ENCODE data around the gene SPAG9. TPM values are rescaled to one million over a fixed set of nuclear protein-coding genes. Genes with fewer than 3 reads are reported as not detected.
"Not testable (repeated sequence)": the region's sequence is repeated elsewhere in the genome, so short reads cannot be mapped to it uniquely, and the experiment has no call there.

The SPAG9 gene
- total RNA-seq, 2 donors from 2014 or later: 54.7 to 115 TPM

DNA sequence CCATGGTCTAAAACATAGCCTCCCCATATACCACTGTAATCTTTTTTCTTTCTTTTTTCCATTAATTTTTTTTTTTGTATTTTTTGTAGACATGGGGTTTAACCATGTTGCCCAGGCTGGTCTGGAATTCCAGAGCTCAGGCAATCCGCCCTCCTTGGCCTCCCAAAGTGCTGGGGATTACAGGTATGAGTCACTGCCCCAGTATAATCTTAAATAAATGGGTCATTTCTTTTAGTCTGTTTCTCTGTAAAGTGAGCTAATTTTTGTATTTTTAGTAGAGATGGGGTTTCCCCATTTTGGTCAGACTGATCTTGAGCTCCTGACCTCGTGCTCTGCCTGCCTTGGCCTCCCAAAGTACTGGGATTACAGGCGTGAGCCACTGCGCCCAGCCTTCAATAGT lies 27.0 kb upstream of the SPAG9 start:
- ATAC-seq (peak; percentile 29 to 70), DNase-seq (ENCODE audit: low spot score in 2 of 2) (no peak)
- Mint-ChIP-seq H3K36me3 (no peaks in the 10 kb centered on the region), H3K27ac (peak overlapping the region; percentile 39 to 85), H3K9me3 (no peaks in the 10 kb centered on the region)

DNA sequence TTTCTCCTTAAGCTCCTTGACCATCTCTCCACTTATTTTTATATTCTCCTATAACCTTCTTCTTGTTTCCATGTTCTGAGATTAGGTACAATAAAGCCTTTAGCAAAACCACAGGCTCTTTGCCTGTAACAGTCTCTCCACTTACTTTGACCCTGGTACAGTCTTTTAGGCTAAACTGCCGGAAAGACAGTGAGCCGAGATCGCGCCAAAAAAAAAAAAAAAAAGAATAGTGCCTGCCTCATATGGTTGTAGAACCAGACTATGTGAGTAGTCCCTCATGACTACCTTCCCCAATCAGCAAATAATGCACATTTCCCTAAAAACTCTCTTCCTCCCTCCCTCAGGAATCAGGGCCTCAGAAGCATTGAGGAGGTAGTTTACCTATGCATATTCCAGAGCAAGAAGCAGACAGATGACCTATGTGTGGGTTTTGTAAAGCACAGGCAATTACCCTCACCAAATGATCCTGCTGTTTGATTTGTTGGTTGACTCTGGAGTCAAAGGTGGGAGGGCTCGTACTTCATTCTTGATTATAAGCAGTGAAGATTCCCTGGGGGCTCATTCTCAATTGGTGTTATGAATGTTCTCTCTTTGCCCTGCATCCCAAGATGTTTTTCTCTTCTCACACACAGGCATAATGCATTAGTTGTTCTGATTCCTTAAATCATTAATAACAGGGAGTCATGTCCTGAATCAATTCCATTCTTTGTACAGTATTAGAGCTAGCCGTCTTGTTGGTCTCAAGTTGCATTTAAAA lies 23.8 kb upstream of the SPAG9 start:
- DNase-seq (ENCODE audit: low spot score in 2 of 2) (no peak), ATAC-seq (no peak)
- Mint-ChIP-seq H3K9me3 (no peaks in the 10 kb centered on the region), H3K36me3 (no peaks in the 10 kb centered on the region), H3K27ac (no peak overlapping the region)

DNA sequence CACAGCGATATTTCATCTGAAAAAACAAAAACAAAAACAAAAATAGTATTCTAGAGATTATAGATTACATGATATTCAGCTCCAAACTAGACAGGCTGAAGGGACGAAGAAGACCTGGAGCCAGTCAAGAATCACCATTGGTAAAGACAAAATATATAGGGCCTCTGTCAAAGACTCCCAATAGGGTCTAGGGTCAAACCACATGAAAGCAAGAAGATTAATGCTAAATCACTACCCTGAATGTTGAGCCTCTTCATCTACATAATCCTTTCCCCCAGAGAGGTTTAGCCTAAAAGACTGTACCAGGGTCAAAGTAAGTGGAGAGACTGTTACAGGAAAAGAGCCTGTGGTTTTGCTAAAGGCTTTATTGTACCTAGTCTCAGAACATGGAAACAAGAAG lies 21.9 kb upstream of the SPAG9 start:
- no peaks in the 10 kb centered on the region for H3K36me3 Mint-ChIP-seq
- no peak for DNase-seq (ENCODE audit: low spot score in 2 of 2)
- ATAC-seq: no peak
- no peaks in the 10 kb centered on the region for H3K9me3 Mint-ChIP-seq
- no peak overlapping the region for H3K27ac Mint-ChIP-seq

DNA sequence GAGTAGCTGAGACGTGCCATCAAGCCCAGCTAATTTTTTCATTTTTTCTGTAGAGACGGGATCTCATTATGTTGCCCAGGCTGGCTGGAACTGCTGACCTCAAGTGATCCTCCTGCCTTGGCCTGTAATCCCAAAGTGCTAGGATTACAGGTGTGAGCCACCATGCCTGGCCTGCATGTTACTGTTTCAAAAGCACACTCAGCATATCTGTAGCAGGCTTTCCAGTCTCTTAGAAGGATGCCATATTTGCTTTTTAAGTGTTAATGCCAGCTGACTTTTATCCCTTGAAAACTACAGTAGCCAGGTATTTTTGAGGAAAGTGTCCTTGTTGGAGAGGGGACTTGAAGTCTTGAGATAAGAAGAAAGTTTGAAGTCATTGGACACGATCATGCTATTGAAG lies 15.3 kb upstream of the SPAG9 start:
- no peaks in the 10 kb centered on the region for H3K36me3 Mint-ChIP-seq
- DNase-seq (ENCODE audit: low spot score in 2 of 2): no peak
- no peak for ATAC-seq
- no peak overlapping the region for H3K27ac Mint-ChIP-seq
- no peaks in the 10 kb centered on the region for H3K9me3 Mint-ChIP-seq

DNA sequence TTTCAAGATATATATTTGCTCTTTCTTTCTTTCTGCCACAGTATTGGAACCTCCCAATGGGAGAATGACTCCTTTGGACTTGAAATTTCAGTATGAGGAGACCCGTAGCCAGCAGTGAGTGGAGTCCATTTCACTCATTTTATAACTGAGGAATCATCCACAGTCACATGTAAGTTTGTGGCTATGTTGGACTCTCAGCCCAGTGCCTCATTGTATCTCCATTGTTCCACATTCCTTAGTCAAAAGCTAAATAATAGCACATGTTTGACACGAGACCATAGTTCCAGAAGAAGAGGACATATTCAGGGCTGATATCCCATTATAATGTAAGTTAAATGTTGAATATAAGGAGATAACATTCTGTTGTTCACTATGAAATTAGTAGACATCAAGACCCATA lies 12.7 kb upstream of the SPAG9 start:
- Mint-ChIP-seq H3K36me3 (no peaks in the 10 kb centered on the region), H3K9me3 (no peaks in the 10 kb centered on the region), H3K27ac (no peak overlapping the region)
- DNase-seq (ENCODE audit: low spot score in 2 of 2) (no peak), ATAC-seq (peak in 1 of 2 donors; percentile 16)

GRCh38 chr17:51132964-51133319 lies 12.3 kb upstream of the SPAG9 start:
- Mint-ChIP-seq H3K36me3 (no peaks in the 10 kb centered on the region), H3K27ac (no peak overlapping the region), H3K9me3 (no peaks in the 10 kb centered on the region)
- ATAC-seq (peak; percentile 41 to 62), DNase-seq (ENCODE audit: low spot score in 2 of 2) (no peak)

DNA sequence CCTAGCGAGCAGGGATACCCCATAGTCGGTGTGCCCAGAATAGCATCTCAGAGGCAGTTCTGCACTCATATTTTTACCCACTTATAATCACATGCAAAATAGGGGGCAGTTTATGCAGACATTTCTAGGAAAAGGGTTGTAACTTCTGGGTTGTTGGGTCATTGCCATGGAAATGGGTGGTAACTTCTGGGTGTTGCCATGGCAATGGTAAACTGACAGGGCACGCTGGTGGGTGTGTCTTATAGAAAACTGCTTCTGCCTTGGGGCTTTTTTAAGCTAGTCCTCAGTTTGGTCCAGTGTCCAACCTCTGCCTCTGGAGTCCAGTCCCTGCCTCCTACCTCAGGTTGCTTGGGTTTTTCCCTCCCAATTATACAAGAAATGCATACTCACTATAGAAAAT lies 7.4 kb upstream of the SPAG9 start:
- peak overlapping the region in 1 of 2 donors; percentile 51 for H3K27ac Mint-ChIP-seq
- no peaks in the 10 kb centered on the region for H3K36me3 Mint-ChIP-seq

GRCh38 chr17:51124640-51125503 lies 4.2 kb upstream of the SPAG9 start:
- Mint-ChIP-seq H3K36me3 (peaks cover 0 to 4% of the 10 kb centered on the region in 2 donors), H3K9me3 (no peaks in the 10 kb centered on the region), H3K27ac (peak overlapping the region; percentile 42 to 67)
- DNase-seq (ENCODE audit: low spot score in 2 of 2): no peak
- no peak for ATAC-seq

More for the DNA sequence above, 7.4 kb upstream of the SPAG9 start:
- DNase-seq (ENCODE audit: low spot score in 2 of 2): no peak
- H3K9me3 Mint-ChIP-seq: no peaks in the 10 kb centered on the region
- peak; percentile 34 to 37 for ATAC-seq

GRCh38 chr17:51122473-51123115 lies 1.9 kb upstream of the SPAG9 start:
- DNase-seq (ENCODE audit: low spot score in 2 of 2); H3K36me3 Mint-ChIP-seq; ATAC-seq; H3K9me3 Mint-ChIP-seq: not testable (repeated sequence)
- H3K27ac Mint-ChIP-seq: peak overlapping the region; percentile 66 to 99

DNA sequence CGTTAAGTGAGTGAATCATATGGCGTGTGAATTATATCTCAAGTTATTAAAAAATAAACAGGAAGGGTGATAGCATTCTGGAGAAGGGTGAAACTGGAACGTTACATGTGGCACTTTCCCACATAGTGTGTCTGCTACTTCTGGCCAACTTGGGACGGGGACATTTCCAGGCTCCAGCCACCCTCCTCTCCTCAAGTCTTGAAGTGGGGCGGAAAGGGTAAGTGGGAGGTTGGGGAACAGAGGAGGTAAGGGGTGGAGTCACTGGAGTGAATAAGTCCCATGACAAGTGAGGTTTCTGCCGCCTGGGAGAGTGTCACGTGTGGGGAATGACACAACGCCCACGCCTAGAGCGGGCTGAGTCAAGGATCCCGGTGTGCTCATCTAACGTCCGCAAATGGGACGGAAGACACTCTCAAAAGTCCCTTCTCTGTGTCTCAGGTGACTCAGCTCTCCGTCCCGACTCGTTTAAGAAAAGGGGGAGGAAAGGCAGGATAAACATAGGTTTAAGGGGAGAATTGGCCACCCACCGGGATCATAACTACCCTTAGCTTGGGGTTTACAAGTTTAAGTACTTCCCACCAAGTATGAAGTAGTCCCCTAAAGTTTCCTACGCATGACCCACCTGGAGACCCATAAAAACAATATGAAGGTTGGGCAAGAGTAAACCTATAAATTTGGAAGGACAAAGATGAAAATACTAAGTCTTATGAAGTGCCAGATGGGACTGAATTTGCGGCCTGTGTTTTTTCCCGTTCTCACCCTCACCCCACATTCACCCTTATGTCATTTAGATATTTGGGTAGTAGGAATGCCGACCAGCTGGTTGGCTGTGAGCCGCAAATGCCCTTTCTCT lies 1.2 kb upstream of the SPAG9 start:
- ATAC-seq (peak; percentile 60 to 76), DNase-seq (ENCODE audit: low spot score in 2 of 2) (peak; percentile 75 to 94)
- Mint-ChIP-seq H3K27ac (peak overlapping the region; percentile 99), H3K36me3 (peaks cover 0 to 10% of the 10 kb centered on the region in 2 donors), H3K9me3 (no peaks in the 10 kb centered on the region)

DNA sequence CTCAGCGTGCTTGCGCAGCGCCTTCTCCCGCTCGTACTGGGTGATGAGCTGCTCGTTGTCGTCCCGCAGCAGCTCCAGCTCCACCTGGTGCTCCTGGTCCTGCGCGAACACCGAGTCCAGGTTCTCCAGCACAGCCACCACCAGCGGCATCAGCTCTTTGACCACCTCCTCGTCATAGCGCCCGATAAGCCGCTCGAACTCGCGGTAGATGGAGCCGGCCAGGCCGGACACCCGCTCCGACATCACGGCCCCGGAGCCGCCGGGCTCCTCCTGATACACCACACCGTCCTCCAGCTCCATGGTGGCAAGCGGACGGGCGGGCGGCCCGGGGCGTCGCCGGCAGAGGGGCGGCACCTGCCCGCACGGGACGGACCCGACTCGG lies 320 bp downstream of the SPAG9 start:
- DNase-seq (ENCODE audit: low spot score in 2 of 2) (no peak), ATAC-seq (peak; percentile 20 to 67)
- H3K9me3 Mint-ChIP-seq: no peaks in the 10 kb centered on the region
- peaks cover 0 to 10% of the 10 kb centered on the region in 2 donors for H3K36me3 Mint-ChIP-seq
- H3K27ac Mint-ChIP-seq: peak overlapping the region; percentile 98 to 99

- Mint-ChIP-seq H3K9me3 (no peaks in the 10 kb centered on the region), H3K36me3 (peaks cover 0 to 10% of the 10 kb centered on the region in 2 donors), H3K27ac (peak overlapping the region; percentile 98 to 99)
- ATAC-seq: peak; percentile 18 to 20
- peak; percentile 43 to 73 for DNase-seq (ENCODE audit: low spot score in 2 of 2)
Measured at GRCh38 chr17:51119415-51120356, 982 bp downstream of the SPAG9 start.

DNA sequence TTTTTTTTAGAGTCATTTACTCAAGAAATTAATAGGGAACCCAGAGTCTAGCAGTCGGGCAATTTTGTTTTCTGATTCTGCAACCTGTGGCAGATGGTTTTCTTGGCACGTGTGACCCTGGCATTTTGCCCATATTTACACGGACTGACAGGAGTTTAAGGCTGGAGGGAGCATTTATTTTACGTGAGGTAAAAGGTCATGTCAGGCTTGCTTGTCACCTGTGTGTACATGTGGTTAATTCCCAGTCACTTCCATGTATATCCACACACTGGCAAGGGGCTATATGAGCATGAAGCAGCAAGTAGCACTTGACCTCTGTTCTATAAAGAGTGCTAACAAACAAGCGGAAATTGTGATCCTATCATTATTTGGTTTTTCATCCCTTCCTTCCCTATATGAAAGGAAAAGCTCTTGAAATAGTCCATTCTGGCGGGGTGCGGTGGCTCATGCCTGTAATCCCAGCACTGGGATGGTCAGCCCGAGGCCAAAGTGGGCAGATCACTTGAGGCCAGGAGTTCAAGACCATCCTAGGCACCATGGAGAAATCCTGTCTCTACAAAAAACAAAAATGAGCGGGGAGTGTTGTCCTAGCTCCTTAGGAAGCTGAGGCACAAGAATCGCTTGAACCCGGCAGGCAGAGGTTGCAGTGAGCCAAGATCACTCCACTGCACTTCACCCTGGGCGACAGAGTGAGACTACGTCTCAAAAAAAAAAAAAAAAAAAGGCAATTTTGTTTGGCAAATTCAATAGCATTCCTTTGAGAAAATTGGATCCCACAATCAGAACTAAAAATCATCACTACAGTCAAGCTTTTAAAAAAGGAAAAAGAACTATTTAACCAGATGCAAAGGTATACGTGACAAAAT lies 2.1 kb downstream of the SPAG9 start:
- peak overlapping the region; percentile 53 to 71 for H3K27ac Mint-ChIP-seq
- peaks cover 0 to 10% of the 10 kb centered on the region in 2 donors for H3K36me3 Mint-ChIP-seq
- ATAC-seq (no peak), DNase-seq (ENCODE audit: low spot score in 2 of 2) (no peak)
- H3K9me3 Mint-ChIP-seq: no peaks in the 10 kb centered on the region

GRCh38 chr17:51115179-51115578 lies 5.5 kb downstream of the SPAG9 start:
- DNase-seq (ENCODE audit: low spot score in 2 of 2) (no peak), ATAC-seq (no peak)
- Mint-ChIP-seq H3K36me3 (peaks cover 0 to 6% of the 10 kb centered on the region in 2 donors), H3K27ac (peak overlapping the region in 1 of 2 donors; percentile 58), H3K9me3 (no peaks in the 10 kb centered on the region)

All from activated naive CD4-positive, alpha-beta T cell treated with anti-CD3 and anti-CD28 coated beads, Interleukin-2, amount 50 U/mL, for 72 hours (primary cell).